Mucosa of rectum (tissue), 2 donors: ENCODE measurements around the gene JMJD1C.
A peak's percentile ranks its signal among the peaks of the same experiment; 100 is the strongest.
"Not testable (repeated sequence)": the region's sequence is repeated elsewhere in the genome, so short reads cannot be mapped to it uniquely, and the experiment has no call there.

Experiments
- H3K27ac ChIP-seq, 2 donors: one replicate each; pipeline ENCODE4 v1.7.0; 2013; ENCODE audit warnings: inconsistent platforms in 2 of 2, low read depth in 2 of 2, low read length in 2 of 2
- H3K27me3 ChIP-seq, 2 donors: one replicate each; pipeline ENCODE4 v1.7.0; 2013; ENCODE audit warnings: low read length in 2 of 2; ENCODE audit not compliant: control insufficient read depth in 2 of 2, insufficient read depth in 2 of 2
- H3K36me3 ChIP-seq, 2 donors: one replicate each; pipeline ENCODE4 v1.7.0; 2013; ENCODE audit warnings: low read length in 2 of 2; ENCODE audit not compliant: control insufficient read depth in 2 of 2, insufficient read depth in 2 of 2
- H3K4me1 ChIP-seq, 2 donors: one replicate each; pipeline ENCODE4 v1.7.0; 2013; ENCODE audit warnings: low read length in 2 of 2, mild to moderate bottlenecking in 1 of 2; ENCODE audit not compliant: control insufficient read depth in 2 of 2, insufficient read depth in 2 of 2
- H3K4me3 ChIP-seq, 2 donors: one replicate each; pipeline ENCODE4 v1.7.0; 2013; ENCODE audit warnings: low read length in 2 of 2
- H3K9ac ChIP-seq, 2 donors: one replicate each; pipeline ENCODE4 v1.7.0; 2013; ENCODE audit warnings: low read length in 2 of 2, low read depth in 1 of 2, mild to moderate bottlenecking in 1 of 2
- H3K9me3 ChIP-seq, 2 donors: one replicate each; pipeline ENCODE4 v1.7.0; 2013; ENCODE audit warnings: low read length in 2 of 2; ENCODE audit not compliant: control insufficient read depth in 2 of 2
- donor health status: healthy.
- donor health status: Normal muscosa, but diverticular disease.

Gene JMJD1C

DNA sequence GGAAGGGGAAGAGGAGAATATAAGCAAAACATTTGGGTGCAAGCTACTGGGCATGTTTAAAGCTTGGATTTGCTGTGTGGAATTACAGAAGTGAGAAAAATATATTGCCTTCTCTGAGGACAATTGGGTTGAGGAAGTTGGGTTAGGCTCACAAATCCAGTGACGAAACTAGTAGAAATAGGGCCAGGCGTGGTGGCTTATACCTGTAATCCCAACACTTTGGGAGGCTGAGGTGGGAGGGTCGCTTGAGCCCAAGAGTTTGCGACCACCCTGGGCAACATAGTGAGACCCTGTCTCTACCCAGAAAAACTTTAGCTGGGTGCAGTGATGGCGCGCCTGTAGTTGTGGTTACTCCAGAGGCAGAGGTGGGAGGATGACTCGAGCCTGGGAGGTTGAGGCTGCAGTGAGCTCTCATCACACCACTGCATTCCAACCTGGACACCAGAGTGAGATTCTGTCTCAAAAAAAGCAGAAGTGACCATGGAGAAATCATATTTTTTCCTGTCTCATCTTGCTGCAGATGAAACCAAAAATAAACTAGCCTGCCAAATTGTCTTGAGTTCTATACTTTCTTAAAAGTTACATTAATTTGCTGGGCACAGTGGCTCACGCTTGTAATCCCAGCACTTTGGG, 310.3 kb downstream of the JMJD1C start:
- Histone ChIP-seq H3K27me3 (no peaks in the 10 kb centered on the region), H3K4me3 (no peak overlapping the region), H3K9ac (peak overlapping the region in 1 of 2 donors; percentile 14), H3K27ac (peak overlapping the region; percentile 52 to 76), H3K9me3 (no peaks in the 10 kb centered on the region), H3K4me1 (peaks cover 8 to 21% of the 10 kb centered on the region in 2 donors), H3K36me3 (peaks cover 13 to 16% of the 10 kb centered on the region in 2 donors)

GRCh38 chr10:63154546-63155387, 311.0 kb downstream of the JMJD1C start:
- Histone ChIP-seq H3K27me3 (no peaks in the 10 kb centered on the region), H3K9me3 (no peaks in the 10 kb centered on the region), H3K27ac (peak overlapping the region; percentile 52 to 76), H3K4me3 (no peak overlapping the region), H3K4me1 (peaks cover 8 to 21% of the 10 kb centered on the region in 2 donors), H3K36me3 (peaks cover 13 to 20% of the 10 kb centered on the region in 2 donors), H3K9ac (peak overlapping the region in 1 of 2 donors; percentile 14)

DNA sequence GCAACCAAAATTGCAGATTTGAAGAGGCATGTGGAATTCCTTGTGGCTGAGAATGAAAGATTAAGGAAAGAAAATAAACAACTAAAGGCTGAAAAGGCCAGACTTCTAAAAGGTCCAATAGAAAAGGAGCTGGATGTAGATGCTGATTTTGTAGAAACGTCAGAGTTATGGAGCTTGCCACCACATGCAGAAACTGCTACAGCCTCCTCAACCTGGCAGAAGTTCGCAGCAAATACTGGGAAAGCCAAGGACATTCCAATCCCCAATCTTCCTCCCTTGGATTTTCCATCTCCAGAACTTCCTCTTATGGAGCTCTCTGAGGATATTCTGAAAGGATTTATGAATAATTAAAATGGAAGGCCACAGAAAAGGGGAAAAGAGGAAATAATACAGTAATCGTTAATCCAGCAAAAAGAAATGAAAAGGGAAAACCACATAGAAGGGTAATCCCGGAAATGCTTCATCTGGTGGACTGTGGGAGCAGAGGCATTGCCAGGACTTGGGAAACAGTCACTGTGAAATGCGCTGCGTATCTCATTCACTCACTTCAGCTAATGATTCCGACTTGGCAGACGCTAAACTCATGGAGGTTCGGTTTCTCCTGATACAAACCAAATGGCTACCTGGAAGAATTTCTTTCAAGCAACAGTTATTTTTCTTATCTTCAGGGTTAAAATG, 311.8 kb downstream of the JMJD1C start:
- Histone ChIP-seq H3K4me1 (peaks cover 8 to 21% of the 10 kb centered on the region in 2 donors), H3K36me3 (peaks cover 13 to 20% of the 10 kb centered on the region in 2 donors), H3K27ac (peak overlapping the region in 1 of 2 donors; percentile 26)
- not testable (repeated sequence) for H3K4me3 ChIP-seq, H3K9me3 ChIP-seq, H3K9ac ChIP-seq, H3K27me3 ChIP-seq

DNA sequence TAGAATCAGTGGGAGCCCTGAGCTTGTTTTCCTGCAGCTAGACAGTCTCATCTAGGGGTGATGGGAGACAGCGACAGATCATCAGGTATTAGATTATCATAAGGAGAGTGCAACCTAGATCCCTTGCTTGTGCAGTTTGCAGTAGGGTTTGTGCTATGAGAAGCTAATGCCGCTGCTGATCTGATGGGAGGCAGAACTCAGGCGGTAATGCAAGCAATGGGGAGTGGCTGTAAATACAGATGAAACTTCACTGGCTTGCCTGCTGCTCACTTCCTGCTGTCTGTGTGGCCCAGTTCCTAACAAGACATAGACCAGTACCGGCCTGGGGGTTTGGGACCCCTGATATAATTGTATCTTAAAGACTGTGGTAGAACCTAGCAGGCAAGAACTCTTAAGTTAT, 315.0 kb downstream of the JMJD1C start:
- peaks cover 13 to 33% of the 10 kb centered on the region in 2 donors for H3K36me3 ChIP-seq
- H3K4me3 ChIP-seq: no peak overlapping the region
- H3K9ac ChIP-seq: no peak overlapping the region
- H3K27me3 ChIP-seq: no peaks in the 10 kb centered on the region
- H3K27ac ChIP-seq: no peak overlapping the region
- H3K4me1 ChIP-seq: peaks cover 8% of the 10 kb centered on the region in 2 donors
- no peaks in the 10 kb centered on the region for H3K9me3 ChIP-seq

GRCh38 chr10:63146503-63146902, 319.3 kb downstream of the JMJD1C start:
- no peak overlapping the region for H3K4me3 ChIP-seq
- H3K9me3 ChIP-seq: no peaks in the 10 kb centered on the region
- H3K27ac ChIP-seq: no peak overlapping the region
- H3K4me1 ChIP-seq: no peaks in the 10 kb centered on the region
- no peak overlapping the region for H3K9ac ChIP-seq
- no peaks in the 10 kb centered on the region for H3K27me3 ChIP-seq
- peaks cover 8 to 24% of the 10 kb centered on the region in 2 donors for H3K36me3 ChIP-seq

DNA sequence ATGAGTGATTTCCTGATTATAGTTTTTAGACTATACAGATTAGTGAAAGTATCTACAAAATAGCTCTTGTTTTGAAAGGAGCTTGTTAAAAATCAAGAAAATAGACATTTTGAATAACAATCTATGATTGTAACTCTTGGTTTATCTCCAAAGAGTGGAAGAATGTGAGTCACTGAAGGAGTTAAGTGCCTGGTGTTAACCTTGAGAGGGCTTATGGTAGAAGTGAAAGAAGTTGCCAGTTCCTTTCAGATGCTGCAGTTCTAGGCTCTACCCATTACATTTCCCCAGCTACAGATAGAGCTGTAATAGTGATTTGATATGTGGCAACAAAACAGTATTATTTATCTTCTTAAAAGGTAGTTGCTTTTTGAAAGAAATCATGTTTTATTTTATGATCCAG, 320.0 kb downstream of the JMJD1C start:
- no peak overlapping the region for H3K27ac ChIP-seq
- H3K9ac ChIP-seq: no peak overlapping the region
- H3K4me3 ChIP-seq: no peak overlapping the region
- H3K27me3 ChIP-seq: no peaks in the 10 kb centered on the region
- H3K9me3 ChIP-seq: no peaks in the 10 kb centered on the region
- no peaks in the 10 kb centered on the region for H3K4me1 ChIP-seq
- H3K36me3 ChIP-seq: peaks cover 1 to 20% of the 10 kb centered on the region in 2 donors

DNA sequence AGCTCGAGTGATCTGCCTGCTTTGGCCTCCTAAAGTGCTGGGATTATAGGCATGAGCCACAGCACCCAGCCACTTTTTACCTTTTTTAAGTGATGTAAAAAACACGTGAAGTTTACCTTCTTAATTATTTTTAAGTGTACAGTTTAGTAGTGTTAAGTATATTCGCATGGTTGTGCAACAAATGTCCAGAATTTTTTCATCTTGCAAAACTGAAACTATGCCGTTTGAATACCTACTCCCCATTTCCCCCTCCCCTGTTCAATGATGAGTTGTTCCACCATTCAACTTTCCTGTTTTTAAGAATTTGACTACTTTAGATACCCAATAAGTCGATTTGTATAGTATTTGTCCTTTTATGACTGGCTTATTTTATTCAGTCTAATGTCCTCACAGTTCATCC, 321.8 kb downstream of the JMJD1C start:
- no peak overlapping the region for H3K27ac ChIP-seq
- H3K9ac ChIP-seq: no peak overlapping the region
- peaks cover 3 to 16% of the 10 kb centered on the region in 2 donors for H3K36me3 ChIP-seq
- no peak overlapping the region for H3K4me3 ChIP-seq
- H3K9me3 ChIP-seq: no peaks in the 10 kb centered on the region
- H3K27me3 ChIP-seq: no peaks in the 10 kb centered on the region
- H3K4me1 ChIP-seq: no peaks in the 10 kb centered on the region

GRCh38 chr10:63142136-63142535, 323.6 kb downstream of the JMJD1C start:
- Histone ChIP-seq H3K9ac (no peak overlapping the region), H3K4me1 (no peaks in the 10 kb centered on the region), H3K27me3 (no peaks in the 10 kb centered on the region), H3K27ac (no peak overlapping the region), H3K4me3 (no peak overlapping the region), H3K36me3 (peaks cover 3 to 8% of the 10 kb centered on the region in 2 donors), H3K9me3 (no peaks in the 10 kb centered on the region)

DNA sequence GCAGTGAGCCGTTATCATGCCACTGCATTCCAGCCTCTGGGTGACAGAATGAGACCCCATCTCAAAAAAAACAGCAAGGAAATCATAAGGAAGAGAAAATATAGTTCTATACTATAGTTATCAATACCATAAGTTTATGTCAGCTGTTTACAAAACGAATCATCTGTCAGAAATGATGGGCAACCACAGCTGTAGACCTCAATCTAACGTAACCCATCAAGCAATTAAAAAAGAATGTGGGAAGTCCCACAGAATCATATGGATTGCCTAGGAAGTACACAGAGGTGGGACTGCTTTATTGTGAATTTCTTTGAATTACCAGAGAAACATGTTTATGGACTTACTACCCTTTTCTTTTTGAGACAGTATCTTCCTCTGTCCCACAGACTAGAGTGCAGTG, 325.7 kb downstream of the JMJD1C start:
- Histone ChIP-seq H3K9me3 (no peaks in the 10 kb centered on the region), H3K4me1 (no peaks in the 10 kb centered on the region), H3K27me3 (no peaks in the 10 kb centered on the region), H3K4me3 (no peak overlapping the region), H3K36me3 (peaks cover 3% of the 10 kb centered on the region in 2 donors), H3K27ac (no peak overlapping the region), H3K9ac (no peak overlapping the region)

DNA sequence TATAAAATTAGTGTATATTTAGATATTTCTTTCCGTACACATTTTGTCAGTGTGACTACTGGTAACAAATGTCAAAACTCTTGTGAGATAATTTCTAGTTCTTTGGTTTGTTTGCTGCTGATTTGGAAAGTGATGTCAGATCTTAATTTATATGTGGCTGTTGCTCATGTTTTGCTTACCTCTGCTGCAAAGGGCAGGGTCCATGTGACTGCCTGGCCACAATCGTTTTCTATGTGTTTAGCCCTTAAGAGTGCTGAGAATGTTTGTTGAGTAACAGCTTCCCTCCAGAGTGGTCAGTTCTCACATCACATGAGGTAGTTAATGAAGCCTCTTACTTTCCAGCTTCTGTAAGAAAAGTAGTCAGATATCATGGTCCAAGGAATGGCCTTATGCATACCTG, 328.5 kb downstream of the JMJD1C start:
- H3K4me3 ChIP-seq: no peak overlapping the region

More for the DNA sequence above, 328.5 kb downstream of the JMJD1C start:
- Histone ChIP-seq H3K9me3 (no peaks in the 10 kb centered on the region), H3K9ac (no peak overlapping the region), H3K36me3 (peaks cover 3% of the 10 kb centered on the region in 2 donors), H3K27me3 (no peaks in the 10 kb centered on the region), H3K27ac (no peak overlapping the region), H3K4me1 (peaks cover 7 to 9% of the 10 kb centered on the region in 2 donors)
